ENCODE measurements around the gene AP1S2.
"Not testable (repeated sequence)": the region's sequence is repeated elsewhere in the genome, so short reads cannot be mapped to it uniquely, and the experiment has no call there.

Gene AP1S2

GRCh38 chrX:15848576-15848975, 6.0 kb downstream of the AP1S2 start:
- CTCF ChIA-PET = interaction anchor here (0.8 kb wide), 1 partner anchor 111 kb away, joined by 4 read pairs; no protein-coding TSS in a partner anchor

DNA sequence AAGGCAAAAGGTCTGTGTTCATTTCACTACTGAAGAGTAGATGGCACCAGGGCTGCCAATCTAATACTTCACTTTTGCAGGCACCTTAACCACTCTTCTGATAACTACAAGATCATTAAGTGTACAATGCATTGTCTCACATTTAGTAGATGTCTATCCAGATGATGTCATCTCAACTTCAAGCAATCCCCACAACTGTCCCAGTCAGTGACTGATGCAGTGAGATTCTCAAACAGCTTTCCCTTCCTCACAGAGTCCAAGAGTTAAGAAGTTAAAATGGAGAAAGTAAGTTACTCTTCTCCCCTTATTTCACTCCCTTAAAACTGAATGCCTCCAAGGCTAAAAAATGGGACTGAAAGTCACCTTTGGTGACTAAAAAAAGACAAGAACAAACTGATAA, 10.7 kb downstream of the AP1S2 start:
- CTCF ChIA-PET = no interaction called here
- no peak for TF ChIP-seq CTCF (conservative IDR thresholded peaks at IDR 0.05; ENCODE audit: low read depth)
- POLR2A ChIA-PET (ENCODE audit: low non-redundant PET) = no interaction called here

More at GRCh38 chrX:15848576-15848975, 6.0 kb downstream of the AP1S2 start:
- no peak overlapping the region for H3K27ac ChIP-seq
- POLR2A ChIA-PET (ENCODE audit: low non-redundant PET) = no interaction called here
- no peak for DNase-seq (ENCODE audit: low spot score)
- no peak for TF ChIP-seq CTCF (conservative IDR thresholded peaks at IDR 0.05; ENCODE audit: low read depth)

DNA sequence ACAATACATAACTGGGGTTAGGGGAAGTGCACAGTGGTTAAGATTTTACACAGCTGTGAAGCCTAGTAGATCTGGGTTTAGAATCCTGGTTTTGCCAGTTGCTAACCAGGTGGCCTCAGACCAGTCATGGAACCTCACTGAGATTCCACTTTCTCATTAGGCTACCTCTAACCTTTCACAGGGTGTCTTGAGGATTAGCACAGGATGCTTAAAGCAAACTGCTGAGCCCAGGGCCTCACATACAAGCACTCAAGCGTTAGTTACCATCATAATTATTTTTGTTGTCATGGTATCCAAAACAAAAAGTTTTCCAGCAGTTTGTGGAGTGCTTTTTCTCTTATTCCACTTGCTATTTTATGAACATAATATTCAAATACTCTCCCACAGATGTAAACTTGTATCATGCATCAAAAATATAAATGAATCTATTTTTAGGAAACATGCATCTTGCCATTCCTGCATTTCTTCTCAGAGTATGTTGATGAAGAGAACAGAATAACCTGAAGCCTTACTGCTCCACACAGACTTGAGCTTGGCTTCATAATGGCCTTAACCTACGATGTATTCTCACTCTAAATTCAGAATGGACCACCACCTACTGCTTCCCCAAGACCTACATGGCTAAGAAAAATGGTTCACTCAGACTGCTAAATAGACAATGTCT, 12.6 kb downstream of the AP1S2 start:
- DNase-seq (ENCODE audit: low spot score) = no peak
- ChIA-PET POLR2A (ENCODE audit: low non-redundant PET) (no interaction called here), CTCF (no interaction called here)
- no peak for TF ChIP-seq CTCF (conservative IDR thresholded peaks at IDR 0.05; ENCODE audit: low read depth)
- no peak overlapping the region for H3K27ac ChIP-seq

More for the DNA sequence above, 10.7 kb downstream of the AP1S2 start:
- no peak for DNase-seq (ENCODE audit: low spot score)
- H3K27ac ChIP-seq = no peak overlapping the region

GRCh38 chrX:15838017-15838416, 16.6 kb downstream of the AP1S2 start:
- ChIA-PET POLR2A (ENCODE audit: low non-redundant PET) (no interaction called here), CTCF (no interaction called here)
- TF ChIP-seq CTCF (conservative IDR thresholded peaks at IDR 0.05; ENCODE audit: low read depth) = no peak
- no peak overlapping the region for H3K27ac ChIP-seq
- DNase-seq (ENCODE audit: low spot score) = no peak

DNA sequence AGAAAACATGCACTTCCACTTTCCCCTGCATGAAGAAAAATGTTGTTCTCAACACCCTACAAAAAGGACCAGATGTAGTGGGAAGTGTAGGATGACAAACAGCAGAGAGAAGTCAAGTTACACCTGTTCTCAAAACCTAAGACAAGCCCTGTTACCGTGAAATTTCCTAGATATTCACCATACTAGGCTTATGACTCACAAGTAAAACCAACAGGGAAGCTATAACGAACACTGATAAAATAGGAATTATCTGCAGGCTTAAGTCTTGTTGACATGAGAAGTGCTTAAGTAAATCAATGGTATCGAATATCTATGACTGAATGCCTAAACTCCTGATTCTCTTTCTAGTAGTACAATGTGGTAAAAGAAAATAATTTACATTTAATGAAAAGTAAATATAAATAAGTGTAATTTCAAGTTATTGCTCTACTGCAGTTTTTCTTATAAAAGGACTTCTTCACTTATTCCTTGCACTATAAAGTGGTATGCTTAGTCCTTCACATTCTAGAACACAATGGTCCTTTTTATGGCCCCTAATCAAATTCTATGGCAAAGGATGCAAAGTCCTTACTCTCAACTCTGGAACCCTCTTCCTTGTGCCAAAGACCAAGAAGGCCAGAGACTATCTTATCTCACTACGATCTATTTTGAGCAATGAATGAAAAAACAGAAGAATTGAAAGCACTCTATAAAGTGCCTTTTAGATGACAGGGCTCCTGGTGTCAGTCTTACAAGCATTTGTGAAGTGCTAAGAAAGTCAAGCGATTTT, 19.6 kb downstream of the AP1S2 start:
- TF ChIP-seq CTCF (conservative IDR thresholded peaks at IDR 0.05; ENCODE audit: low read depth) = no peak
- POLR2A ChIA-PET (ENCODE audit: low non-redundant PET) = no interaction called here
- CTCF ChIA-PET = no interaction called here
- no peak for DNase-seq (ENCODE audit: low spot score)
- H3K27ac ChIP-seq = no peak overlapping the region

DNA sequence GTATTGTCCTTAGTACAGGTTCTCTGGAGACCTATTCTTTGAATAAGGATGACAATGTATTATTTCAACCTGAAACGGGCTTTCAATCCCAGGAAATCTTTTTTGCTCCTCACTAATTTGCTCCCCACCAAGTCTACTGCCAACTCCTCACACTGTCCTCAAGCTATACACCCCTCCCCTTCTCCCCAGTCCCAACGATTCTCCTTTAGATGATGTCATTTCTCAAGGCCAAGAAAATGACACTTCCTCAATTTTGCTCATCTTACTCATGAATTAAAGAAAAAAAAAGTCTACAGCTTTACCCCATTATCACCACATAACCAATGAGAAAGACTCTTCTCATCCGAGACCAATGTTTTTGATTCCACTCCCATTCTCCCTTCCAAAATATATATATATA, 20.6 kb downstream of the AP1S2 start:
- ChIA-PET POLR2A (ENCODE audit: low non-redundant PET) (no interaction called here), CTCF (no interaction called here)
- no peak overlapping the region for H3K27ac ChIP-seq
- TF ChIP-seq CTCF (conservative IDR thresholded peaks at IDR 0.05; ENCODE audit: low read depth) = no peak
- no peak for DNase-seq (ENCODE audit: low spot score)

GRCh38 chrX:15831347-15831746, 23.3 kb downstream of the AP1S2 start:
- POLR2A ChIA-PET (ENCODE audit: low non-redundant PET); CTCF ChIA-PET; DNase-seq (ENCODE audit: low spot score); H3K27ac ChIP-seq: not testable (repeated sequence)

Data from RWPE1 (cell line).